GM12891 (cell line): ENCODE data around the gene RAB36.

Experiments
- DNase-seq: peaks from one replicate; pipeline ENCODE4 v3.0.0; 2011; ENCODE audit warnings: low spot score; ENCODE audit not compliant: insufficient read length
- FAIRE-seq: peaks from 2 replicates; lab custom pipeline; 2011; peaks lifted over from hg19 to GRCh38; lab: Jason Lieb, UNC
- PAX5 ChIP-seq: IDR thresholded peaks from 2 replicates; pipeline ENCODE4 v1.6.1; 2011; ENCODE audit warnings: low read length, moderate library complexity, mild to moderate bottlenecking; ENCODE audit not compliant: insufficient read depth, severe bottlenecking
- POLR2A ChIP-seq: IDR thresholded peaks from 2 replicates; pipeline ENCODE4 v1.6.1; 2011; ENCODE audit warnings: low read depth, low read length, control low read depth
- POLR2AphosphoS5 ChIP-seq: IDR thresholded peaks from 2 replicates; pipeline ENCODE4 v1.6.1; 2011; ENCODE audit warnings: low read depth, low read length, control low read depth
- POU2F2 ChIP-seq: IDR thresholded peaks from 2 replicates; pipeline ENCODE4 v1.6.1; 2011; ENCODE audit warnings: low read depth, mild to moderate bottlenecking, control low read depth, low read length, moderate library complexity
- SPI1 ChIP-seq: IDR thresholded peaks from 2 replicates; pipeline ENCODE4 v1.6.1; 2011; ENCODE audit warnings: low read depth, low read length, control low read depth
- TAF1 ChIP-seq: IDR thresholded peaks from 2 replicates; pipeline ENCODE4 v1.6.1; 2011; ENCODE audit warnings: low read depth, low read length, control low read depth

RAB36 gene

GRCh38 chr22:23102002-23102655, 43.1 kb upstream of the RAB36 start:
- FAIRE-seq (no peak), DNase-seq (no peak)
- TF ChIP-seq PAX5 (no peak), POU2F2 (no peak), POLR2AphosphoS5 (no peak), SPI1 (no peak), TAF1 (no peak), POLR2A (no peak)

DNA sequence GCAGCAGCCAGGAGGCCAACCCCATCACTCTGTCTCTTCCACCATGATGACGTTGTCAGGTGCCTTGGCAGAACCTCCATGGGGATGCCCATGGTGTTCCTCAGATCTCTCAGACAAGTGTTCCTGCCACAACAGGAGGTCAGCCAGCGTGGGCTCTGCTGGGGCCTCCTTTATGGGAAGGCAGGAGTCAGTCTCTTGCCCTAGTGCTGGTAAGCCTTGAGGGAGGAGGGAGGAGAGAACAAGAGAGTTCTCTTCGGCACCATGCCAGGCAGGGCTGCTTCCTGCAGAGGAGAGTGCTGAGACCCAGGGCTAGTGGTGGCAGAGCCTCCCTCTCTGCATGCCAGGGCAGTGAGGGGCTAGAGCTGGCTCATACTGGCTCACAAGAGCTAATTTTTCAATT, 42.5 kb upstream of the RAB36 start:
- FAIRE-seq: no peak
- no peak for DNase-seq
- TF ChIP-seq TAF1: no peak
- TF ChIP-seq PAX5: no peak
- TF ChIP-seq POU2F2: no peak
- TF ChIP-seq POLR2A: no peak
- TF ChIP-seq POLR2AphosphoS5: no peak
- TF ChIP-seq SPI1: no peak

GRCh38 chr22:23103199-23103954, 41.9 kb upstream of the RAB36 start:
- TF ChIP-seq SPI1 (no peak), POLR2AphosphoS5 (no peak), POU2F2 (no peak), PAX5 (no peak), TAF1 (no peak), POLR2A (no peak)
- FAIRE-seq: no peak
- DNase-seq: no peak

DNA sequence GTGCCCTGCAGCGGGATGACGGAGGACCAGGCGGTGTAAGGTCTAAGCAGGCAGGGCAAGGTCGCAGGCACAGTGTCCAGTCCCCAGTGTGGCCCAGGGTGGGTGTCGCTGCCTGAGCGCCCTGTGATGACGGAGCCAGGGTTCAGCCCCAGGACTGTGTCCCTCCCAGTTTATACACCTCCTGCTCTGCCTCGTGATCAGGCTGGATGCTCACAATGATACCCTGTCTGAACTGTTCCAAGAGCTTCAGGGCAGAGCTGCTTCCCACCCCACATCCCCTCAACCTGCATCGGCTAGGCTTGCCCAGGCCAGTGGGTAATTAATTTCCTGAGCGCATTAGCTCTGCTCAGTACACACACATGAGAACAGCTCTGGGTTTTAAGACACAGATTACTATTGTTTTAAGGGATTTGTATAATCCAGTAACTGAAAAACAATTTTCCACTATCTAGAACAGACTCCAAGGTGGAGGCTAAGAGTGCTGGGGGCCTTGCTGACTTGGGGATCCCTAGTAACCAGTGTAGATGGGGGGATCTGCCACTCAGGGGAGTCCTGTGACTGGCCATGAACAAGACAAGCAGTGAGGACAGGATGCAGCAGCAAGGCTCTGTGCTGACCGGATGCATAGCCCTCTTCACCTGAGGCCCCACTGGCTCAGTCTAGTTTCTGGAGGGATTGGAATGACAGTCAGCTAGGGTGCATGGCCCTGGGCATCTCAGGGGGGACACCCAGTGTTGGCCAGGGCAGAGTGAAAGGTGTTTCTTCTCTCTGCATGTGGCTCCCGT, 40.9 kb upstream of the RAB36 start:
- FAIRE-seq: no peak
- TF ChIP-seq POU2F2 (no peak), POLR2A (no peak), PAX5 (no peak), TAF1 (no peak)
- no peak for DNase-seq

- DNase-seq: no peak
- TF ChIP-seq SPI1 (no peak), POLR2A (no peak), POLR2AphosphoS5 (no peak), POU2F2 (no peak), TAF1 (no peak)
Observed at GRCh38 chr22:23105304-23105703, 40.0 kb upstream of the RAB36 start.

DNA sequence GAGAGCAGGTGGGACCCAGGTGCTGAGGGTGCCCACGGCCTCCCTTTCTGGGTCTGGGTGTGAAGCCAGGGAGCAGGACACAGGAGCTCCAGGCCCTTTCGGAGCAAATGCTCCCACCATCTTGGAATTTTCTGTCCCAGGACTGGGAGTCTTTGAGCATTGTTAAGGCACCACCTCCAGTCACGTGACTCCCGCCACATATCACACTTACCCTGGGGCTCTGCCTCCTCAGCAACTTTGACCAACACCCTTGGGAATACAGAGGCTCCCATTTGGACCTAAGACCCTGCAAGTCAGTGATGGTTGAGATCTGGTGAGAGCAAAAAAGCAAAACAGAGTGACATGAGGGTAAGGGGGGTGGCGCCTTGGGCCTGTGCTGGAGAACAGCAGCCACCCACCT, 39.4 kb upstream of the RAB36 start:
- no peak for DNase-seq
- FAIRE-seq: no peak
- TF ChIP-seq PAX5: no peak
- TF ChIP-seq POU2F2: no peak
- TF ChIP-seq SPI1: no peak
- TF ChIP-seq POLR2A: no peak
- TF ChIP-seq TAF1: no peak
- no peak for TF ChIP-seq POLR2AphosphoS5

More at GRCh38 chr22:23105304-23105703, 40.0 kb upstream of the RAB36 start:
- FAIRE-seq: no peak

- no peak for DNase-seq
- FAIRE-seq: no peak
- TF ChIP-seq POLR2A (no peak), SPI1 (no peak), POLR2AphosphoS5 (no peak), TAF1 (no peak), PAX5 (no peak), POU2F2 (no peak)
Observed at GRCh38 chr22:23106344-23106743, 38.9 kb upstream of the RAB36 start.

GRCh38 chr22:23106906-23107367, 38.3 kb upstream of the RAB36 start:
- no peak for DNase-seq
- FAIRE-seq: no peak
- no peak for TF ChIP-seq SPI1
- TF ChIP-seq POU2F2: no peak
- TF ChIP-seq TAF1: no peak
- no peak for TF ChIP-seq POLR2AphosphoS5
- TF ChIP-seq POLR2A: no peak

GRCh38 chr22:23107487-23108248, 37.6 kb upstream of the RAB36 start:
- DNase-seq (no peak), FAIRE-seq (no peak)
- TF ChIP-seq SPI1: no peak
- no peak for TF ChIP-seq POLR2A
- TF ChIP-seq PAX5: no peak
- no peak for TF ChIP-seq POU2F2
- no peak for TF ChIP-seq POLR2AphosphoS5
- TF ChIP-seq TAF1: no peak
